HEK293 (cell line): ENCODE data around the gene SH3BGRL3.
A peak's percentile ranks its signal among the peaks of the same experiment; 100 is the strongest.

Source experiments
- BCL11A ChIP-seq: fragments of 450-650 bp; formaldehyde crosslinking; IDR thresholded peaks from 2 replicates; pipeline ENCODE4 v1.5.1; 2016; ENCODE audit warnings: low read depth, missing biosample characterization, missing genetic modification characterization
- GFI1B ChIP-seq: fragments of 450-650 bp; formaldehyde crosslinking; IDR thresholded peaks from 2 replicates; pipeline ENCODE4 v1.5.1; 2016; ENCODE audit warnings: missing biosample characterization, missing genetic modification characterization
- GLI4 ChIP-seq: fragments of 450-650 bp; formaldehyde crosslinking; IDR thresholded peaks from 2 replicates; pipeline ENCODE4 v1.5.1; 2016; ENCODE audit warnings: missing biosample characterization, missing genetic modification characterization
- GLIS2 ChIP-seq: fragments of 450-650 bp; formaldehyde crosslinking; IDR thresholded peaks from 2 replicates; pipeline ENCODE4 v1.5.1; 2016; ENCODE audit warnings: missing biosample characterization, missing genetic modification characterization
- HOXD13 ChIP-seq: sonication (generic); formaldehyde crosslinking; IDR thresholded peaks from 2 replicates; pipeline ENCODE4 v1.8.0; 2022; ENCODE audit warnings: missing genetic modification reagents, borderline replicate concordance
- INSM2 ChIP-seq: fragments of 450-650 bp; formaldehyde crosslinking; IDR thresholded peaks from 2 replicates; pipeline ENCODE4 v1.5.1; 2016; ENCODE audit warnings: missing biosample characterization, missing genetic modification characterization
- KLF7 ChIP-seq: fragments of 450-650 bp; formaldehyde crosslinking; IDR thresholded peaks from 2 replicates; pipeline ENCODE4 v1.5.1; 2016; ENCODE audit warnings: missing biosample characterization, missing genetic modification characterization, borderline replicate concordance
- SETDB1 ChIP-seq: IDR thresholded peaks from one replicate; pipeline ENCODE4 v1.6.1; 2017; ENCODE audit warnings: mild to moderate bottlenecking, low read length, moderate library complexity, mixed read lengths; ENCODE audit not compliant: insufficient read length
- ZBTB10 ChIP-seq: fragments of 450-650 bp; formaldehyde crosslinking; IDR thresholded peaks from 2 replicates; pipeline ENCODE4 v1.5.1; 2016; ENCODE audit warnings: missing biosample characterization, missing genetic modification characterization
- ZFP3 ChIP-seq: fragments of 450-650 bp; formaldehyde crosslinking; IDR thresholded peaks from 2 replicates; pipeline ENCODE4 v1.5.1; 2016; ENCODE audit warnings: low read depth, missing biosample characterization, missing genetic modification characterization
- ZNF2 ChIP-seq: fragments of 450-650 bp; formaldehyde crosslinking; IDR thresholded peaks from 2 replicates; pipeline ENCODE4 v1.5.1; 2016; ENCODE audit warnings: missing biosample characterization, missing genetic modification characterization
- ZNF211 ChIP-seq: fragments of 450-650 bp; formaldehyde crosslinking; IDR thresholded peaks from 2 replicates; pipeline ENCODE4 v1.5.1; 2016; ENCODE audit warnings: low read depth, missing biosample characterization, missing genetic modification characterization
- ZNF221 ChIP-seq: fragments of 450-650 bp; formaldehyde crosslinking; IDR thresholded peaks from 2 replicates; pipeline ENCODE4 v1.5.1; 2017; ENCODE audit warnings: missing biosample characterization, missing genetic modification characterization, borderline replicate concordance
- ZNF280D ChIP-seq: fragments of 450-650 bp; formaldehyde crosslinking; IDR thresholded peaks from 2 replicates; pipeline ENCODE4 v1.5.1; 2016; ENCODE audit warnings: missing biosample characterization, missing genetic modification characterization
- ZNF311 ChIP-seq: fragments of 450-650 bp; formaldehyde crosslinking; IDR thresholded peaks from 2 replicates; pipeline ENCODE4 v1.5.1; 2017; ENCODE audit warnings: missing biosample characterization, missing genetic modification characterization, borderline replicate concordance
- ZNF341 ChIP-seq: fragments of 450-650 bp; formaldehyde crosslinking; IDR thresholded peaks from 2 replicates; pipeline ENCODE4; 2016; ENCODE audit warnings: low read depth, missing biosample characterization, missing genetic modification characterization
- ZNF350 ChIP-seq: fragments of 450-650 bp; formaldehyde crosslinking; IDR thresholded peaks from 2 replicates; pipeline ENCODE4 v1.5.0; 2017; ENCODE audit warnings: missing biosample characterization, mild to moderate bottlenecking, missing genetic modification characterization
- ZNF37A ChIP-seq: fragments of 450-650 bp; IDR thresholded peaks from 2 replicates; pipeline ENCODE4 v1.5.1; 2018; ENCODE audit warnings: missing biosample characterization, missing genetic modification characterization
- ZNF394 ChIP-seq: fragments of 450-650 bp; formaldehyde crosslinking; IDR thresholded peaks from 2 replicates; pipeline ENCODE4 v1.5.1; 2016; ENCODE audit warnings: missing biosample characterization, missing genetic modification characterization, mild to moderate bottlenecking, moderate library complexity, borderline replicate concordance
- ZNF423 ChIP-seq: fragments of 450-650 bp; formaldehyde crosslinking; IDR thresholded peaks from 2 replicates; pipeline ENCODE4 v1.5.1; 2016; ENCODE audit warnings: missing biosample characterization, missing genetic modification characterization
- ZNF473 ChIP-seq: fragments of 450-650 bp; formaldehyde crosslinking; IDR thresholded peaks from 2 replicates; pipeline ENCODE4 v1.5.1; 2017; ENCODE audit warnings: missing biosample characterization, missing genetic modification characterization
- ZNF510 ChIP-seq: fragments of 450-650 bp; formaldehyde crosslinking; IDR thresholded peaks from 2 replicates; pipeline ENCODE4 v1.5.1; 2018; ENCODE audit warnings: mild to moderate bottlenecking, missing genetic modification characterization, missing biosample characterization; ENCODE audit not compliant: insufficient replicate concordance
- ZNF530 ChIP-seq: fragments of 450-650 bp; formaldehyde crosslinking; IDR thresholded peaks from 2 replicates; pipeline ENCODE4 v1.5.1; 2016; ENCODE audit warnings: low read depth, missing biosample characterization, missing genetic modification characterization
- ZNF544 ChIP-seq: fragments of 450-650 bp; formaldehyde crosslinking; IDR thresholded peaks from 2 replicates; pipeline ENCODE4 v1.5.0; 2017; ENCODE audit warnings: missing biosample characterization, missing genetic modification characterization
- ZNF560 ChIP-seq: fragments of 450-650 bp; formaldehyde crosslinking; IDR thresholded peaks from 2 replicates; pipeline ENCODE4 v1.5.1; 2017; ENCODE audit warnings: missing biosample characterization, missing genetic modification characterization, borderline replicate concordance
- ZNF596 ChIP-seq: fragments of 450-650 bp; IDR thresholded peaks from 2 replicates; pipeline ENCODE4 v1.5.0; 2018; ENCODE audit warnings: missing biosample characterization, mild to moderate bottlenecking, missing genetic modification characterization, moderate library complexity
- ZNF624 ChIP-seq: fragments of 450-650 bp; formaldehyde crosslinking; IDR thresholded peaks from 2 replicates; pipeline ENCODE4 v1.5.1; 2017; ENCODE audit warnings: missing biosample characterization, missing genetic modification characterization
- ZNF670 ChIP-seq: fragments of 450-650 bp; formaldehyde crosslinking; IDR thresholded peaks from 2 replicates; pipeline ENCODE4 v1.5.1; 2016; ENCODE audit warnings: missing biosample characterization, missing genetic modification characterization, low read depth
- ZNF692 ChIP-seq: fragments of 450-650 bp; formaldehyde crosslinking; IDR thresholded peaks from 2 replicates; pipeline ENCODE4 v1.5.1; 2016; ENCODE audit warnings: missing biosample characterization, missing genetic modification characterization
- ZNF792 ChIP-seq: fragments of 450-650 bp; formaldehyde crosslinking; IDR thresholded peaks from 2 replicates; pipeline ENCODE4 v1.5.1; 2016; ENCODE audit warnings: missing biosample characterization, missing genetic modification characterization
- ZXDB ChIP-seq: fragments of 450-650 bp; formaldehyde crosslinking; IDR thresholded peaks from 2 replicates; pipeline ENCODE4 v1.5.1; 2016; ENCODE audit warnings: missing biosample characterization, missing genetic modification characterization

The SH3BGRL3 gene

GRCh38 chr1:26306290-26307229 is 26.7 kb downstream of the SH3BGRL3 start, which contains the start of gene UBXN11 (continued):
- TF ChIP-seq GFI1B (no peak), HOXD13 (CRISPR knock-in tag) (no peak), INSM2 (tag by site-specific recombination) (no peak), ZNF530 (no peak), ZNF596 (tag by site-specific recombination) (no peak), ZNF311 (tag by site-specific recombination) (no peak), ZNF560 (tag by site-specific recombination) (no peak), ZNF350 (no peak), SETDB1 (no peak), ZNF221 (tag by site-specific recombination) (no peak), ZNF510 (tag by site-specific recombination) (no peak), ZNF280D (tag by site-specific recombination) (no peak), ZNF2 (tag by site-specific recombination) (no peak), ZNF341 (tag by site-specific recombination) (no peak), ZNF624 (no peak), ZNF544 (tag by site-specific recombination) (no peak), ZFP3 (tag by site-specific recombination) (no peak), ZNF394 (tag by site-specific recombination) (no peak), ZNF792 (tag by site-specific recombination) (no peak), KLF7 (no peak), ZBTB10 (tag by site-specific recombination) (no peak), ZNF692 (no peak), GLI4 (no peak), ZNF211 (tag by site-specific recombination) (no peak), ZNF473 (tag by site-specific recombination) (no peak), ZNF37A (no peak), ZXDB (no peak; the same call in none of the 2 replicates), ZNF423 (tag by site-specific recombination) (no peak), GLIS2 (tag by site-specific recombination) (peak; percentile 68; the same call in 1 of the 2 replicates), BCL11A (no peak), ZNF670 (tag by site-specific recombination) (no peak)
